B cell (primary cell): Measurements from ENCODE around the gene IFNAR2. TPM values are rescaled to one million over a fixed set of nuclear protein-coding genes. Genes with fewer than 3 reads are reported as not detected.

Source experiments
- ATAC-seq: fragments of 200-7000 bp; cut with Tn5 transposase; one replicate; pipeline ENCODE4 v1.10.0; 2021; ENCODE audit warnings: low read depth, mild to moderate bottlenecking, moderate number of reproducible peaks, moderate library complexity
- CTCF ChIA-PET: fragments of 350-600 bp; sonication (Branson Sonifier 250); formaldehyde crosslinking; loops from one replicate; lab custom pipeline; 2021; ENCODE audit warnings: antibody characterized with exemption, inconsistent platforms; lab: Charles Lee
- POLR2A ChIA-PET: fragments of 350-600 bp; sonication (Branson Sonifier 250); formaldehyde crosslinking; loops from one replicate; lab custom pipeline; 2021; ENCODE audit warnings: antibody characterized with exemption; lab: Charles Lee
- DNase-seq: peaks from one replicate; pipeline ENCODE4 v3.0.0; 2013
- H2AFZ ChIP-seq: 2 replicates; pipeline ENCODE4 v1.6.1; 2012; ENCODE audit warnings: mild to moderate bottlenecking, low read depth, low read length; ENCODE audit not compliant: insufficient read depth, poor library complexity, severe bottlenecking
- H3K27ac ChIP-seq, 2 donors: 1 replicate in 1 of 2; 2 replicates in 1 of 2; pipeline ENCODE4 v1.5.1; 2012 to 2013; ENCODE audit warnings: low read length in 2 of 2, mild to moderate bottlenecking in 2 of 2, moderate library complexity in 1 of 2
- H3K27me3 ChIP-seq, 4 experiments: fragments of 200-600 bp in 1 of 4; sonication (generic) in 1 of 4; replicated peaks in 1 of 4; 1 replicate in 2 of 4; 2 replicates in 2 of 4; pipeline versions ENCODE4 v1.6.1 to v1.7.0; 2013 to 2016; ENCODE audit warnings: low read length in 3 of 4, mild to moderate bottlenecking in 2 of 4, mixed read lengths in 1 of 4, moderate library complexity in 1 of 4; ENCODE audit not compliant: insufficient read depth in 4 of 4, control insufficient read depth in 3 of 4; ENCODE audit errors: control extremely low read depth in 1 of 4
- H3K36me3 ChIP-seq, 2 experiments: replicated peaks in 1 of 2; 1 replicate in 1 of 2; 2 replicates in 1 of 2; pipeline versions ENCODE4 v1.6.1 to v1.7.1; 2013; ENCODE audit warnings: low read length in 1 of 2; ENCODE audit not compliant: insufficient read depth in 2 of 2, control insufficient read depth in 1 of 2; ENCODE audit errors: control extremely low read depth in 1 of 2, extremely low read depth in 1 of 2
- H3K4me1 ChIP-seq, 2 donors: fragments of 200-600 bp in 1 of 2; sonication (generic) in 1 of 2; 1 replicate in 1 of 2; 2 replicates in 1 of 2; pipeline versions ENCODE4 v1.5.1 to v1.6.1; 2013 to 2017; ENCODE audit warnings: low read length in 2 of 2; ENCODE audit not compliant: control insufficient read depth in 2 of 2, insufficient read depth in 2 of 2
- H3K4me2 ChIP-seq: replicated peaks from 2 replicates; pipeline ENCODE3; 2012; ENCODE audit warnings: mild to moderate bottlenecking, low read depth, low read length; ENCODE audit not compliant: poor library complexity, severe bottlenecking
- H3K4me3 ChIP-seq, 5 experiments: fragments of 200-600 bp in 1 of 5; sonication (generic) in 1 of 5; 1 replicate in 3 of 5; 2 replicates in 2 of 5; pipeline versions ENCODE4 v1.5.1 to v1.7.0; 2011 to 2016; ENCODE audit warnings: low read length in 4 of 5, mild to moderate bottlenecking in 4 of 5, low read depth in 2 of 5, control low read depth in 1 of 5, moderate library complexity in 1 of 5; ENCODE audit not compliant: insufficient read depth in 1 of 5; ENCODE audit errors: control extremely low read depth in 1 of 5, extremely low read depth in 1 of 5
- H3K79me2 ChIP-seq: fragments of 200-600 bp; sonication (generic); one replicate; pipeline ENCODE4 v1.6.0; 2016; ENCODE audit warnings: low read length; ENCODE audit not compliant: control insufficient read depth, insufficient read depth
- H3K9ac ChIP-seq: fragments of 200-600 bp; sonication (generic); 2 replicates; pipeline ENCODE4 v1.6.1; 2017; ENCODE audit warnings: mild to moderate bottlenecking, low read length, moderate library complexity
- H3K9me3 ChIP-seq, 3 donors: one replicate each; pipeline versions ENCODE4 v1.6.1 to v1.7.1; 2013; ENCODE audit warnings: low read length in 2 of 3; ENCODE audit not compliant: control insufficient read depth in 2 of 3, insufficient read depth in 1 of 3; ENCODE audit errors: control extremely low read depth in 1 of 3
- H4K20me1 ChIP-seq: 2 replicates; pipeline ENCODE4 v1.6.0; 2012; ENCODE audit warnings: mild to moderate bottlenecking, low read length; ENCODE audit not compliant: insufficient read depth, control insufficient read depth, poor library complexity, severe bottlenecking
- H3K27ac Mint-ChIP-seq: one replicate; pipeline ENCODE4 v1.8.0; 2021; ENCODE audit warnings: mixed read lengths
- H3K27me3 Mint-ChIP-seq: one replicate; pipeline ENCODE4 v1.8.0; 2021; ENCODE audit warnings: mixed read lengths
- H3K4me1 Mint-ChIP-seq: one replicate; pipeline ENCODE4 v1.8.0; 2021; ENCODE audit warnings: mixed read lengths
- H3K4me3 Mint-ChIP-seq: one replicate; pipeline ENCODE4 v1.8.0; 2021; ENCODE audit warnings: mixed read lengths
- H3K9me3 Mint-ChIP-seq: one replicate; pipeline ENCODE4 v1.8.0; 2022; ENCODE audit warnings: mixed read lengths; ENCODE audit not compliant: insufficient read depth
- CTCF ChIP-seq: fragments of 200-600 bp; IDR thresholded peaks from one replicate; pipeline ENCODE4 v1.8.0; 2022; ENCODE audit warnings: antibody characterized with exemption, mild to moderate bottlenecking
- EZH2 ChIP-seq: IDR thresholded peaks from 2 replicates; pipeline ENCODE4 v1.6.1; 2012; ENCODE audit warnings: borderline replicate concordance, low read depth, mild to moderate bottlenecking, moderate library complexity, low read length; ENCODE audit not compliant: insufficient read depth, poor library complexity, severe bottlenecking
- WGBS: methylation state at CpG from one replicate; pipeline ENCODE4 v1.1.5; 2013; ENCODE audit warnings: missing lambda C conversion rate; ENCODE audit not compliant: insufficient coverage; 5-methylcytosine and 5-hydroxymethylcytosine counted together
- intact Hi-C: fragments of 100-400 bp; cut with micrococcal nuclease; formaldehyde crosslinking; loops from one replicate; pipeline ENCODE4 v1.10.0; 2022
- polyA plus RNA-seq: library from polyadenylated mRNA; depleted of rRNA; stranded (reverse); fragments of >200 nt; gene quantifications from 2 replicates; pipeline ENCODE4 v1.2.3, GENCODE V29; 2012
- total RNA-seq, 2 donors: library from RNA; stranded (reverse); fragments of 120-200 nt in 1 of 2; gene quantifications; 1 replicate in 1 of 2; 2 replicates in 1 of 2; pipeline versions ENCODE4 v1.2.3 to v1.2.4, GENCODE V29; 2013 to 2022

IFNAR2 gene
- total and polyA plus RNA-seq, 2 donors (not counting 1 experiment from before 2014, with no cell fraction given): 33.0 to 45.0 TPM

- Mint-ChIP-seq H3K4me1 (peaks cover 61% of the 10 kb centered on the region), H3K27me3 (no peaks in the 10 kb centered on the region), H3K9me3 (no peaks in the 10 kb centered on the region), H3K27ac (peak overlapping the region; percentile 23), H3K4me3 (peak overlapping the region; percentile 6)
- H3K79me2 ChIP-seq: peaks cover 92% of the 10 kb centered on the region
- peak overlapping the region; percentile 52 for H3K4me2 ChIP-seq
- no peak overlapping the region for H3K9ac ChIP-seq
- H3K4me3 ChIP-seq: no peak overlapping the region
- H2AFZ ChIP-seq: no peak overlapping the region
- H3K4me1 ChIP-seq: peaks cover 28 to 51% of the 10 kb centered on the region in 2 donors
- no peaks in the 10 kb centered on the region for H3K9me3 ChIP-seq
- no peaks in the 10 kb centered on the region for H3K27me3 ChIP-seq
- 96% methylated on average over 2 of the region's 3 CpGs for WGBS
- intact Hi-C loops: no loop called here
- CTCF ChIA-PET: interaction anchor here (2.6 to 3.3 kb wide), 2 partner anchors 33 to 40 kb away, joined by 11 to 16 read pairs; no protein-coding TSS in a partner anchor
- POLR2A ChIA-PET: interaction anchor here (1.0 kb wide), 1 partner anchor 33 kb away, joined by 3 read pairs; no protein-coding TSS in a partner anchor
- peak overlapping the region; percentile 9 to 12 for H3K27ac ChIP-seq
- TF ChIP-seq EZH2 (no peak), CTCF (no peak)
- peaks cover 50% of the 10 kb centered on the region for H4K20me1 ChIP-seq
- H3K36me3 ChIP-seq: peaks cover 4 to 30% of the 10 kb centered on the region in 2 experiments
- ATAC-seq: no peak
- DNase-seq: no peak
Measured at GRCh38 chr21:33237486-33237885, 7.7 kb downstream of the IFNAR2 start.

- H3K9me3 ChIP-seq: no peaks in the 10 kb centered on the region
- peak overlapping the region; percentile 52 for H3K4me2 ChIP-seq
- no peak for DNase-seq
- no peaks in the 10 kb centered on the region for H3K9me3 Mint-ChIP-seq
- H3K27me3 ChIP-seq: no peaks in the 10 kb centered on the region
- H3K36me3 ChIP-seq: peaks cover 4 to 29% of the 10 kb centered on the region in 2 experiments
- no peak for ATAC-seq
- no peak overlapping the region for H3K9ac ChIP-seq
- peak overlapping the region; percentile 71 for H3K27ac Mint-ChIP-seq
- H3K4me1 Mint-ChIP-seq: peaks cover 54% of the 10 kb centered on the region
- intact Hi-C loops: no loop called here
- WGBS: 87% methylated on average over 2 of the region's 4 CpGs
- ChIA-PET CTCF (interaction anchor here (1.6 to 3.3 kb wide), 3 partner anchors 30 to 41 kb away, joined by 7 to 16 read pairs (median 11); no protein-coding TSS in a partner anchor), POLR2A (interaction anchor here (0.7 to 1.0 kb wide), 2 partner anchors 26 to 34 kb away, joined by 3 to 7 read pairs; no protein-coding TSS in a partner anchor)
- peaks cover 85% of the 10 kb centered on the region for H3K79me2 ChIP-seq
- peak overlapping the region; percentile 34 to 46 for H3K27ac ChIP-seq
- H3K4me3 Mint-ChIP-seq: peak overlapping the region; percentile 53
- TF ChIP-seq EZH2 (no peak), CTCF (no peak)
- H2AFZ ChIP-seq: no peak overlapping the region
- no peak overlapping the region for H3K4me3 ChIP-seq
- no peaks in the 10 kb centered on the region for H3K27me3 Mint-ChIP-seq
- H3K4me1 ChIP-seq: peaks cover 21 to 47% of the 10 kb centered on the region in 2 donors
- peaks cover 44% of the 10 kb centered on the region for H4K20me1 ChIP-seq
Measured at GRCh38 chr21:33238146-33238545, 8.4 kb downstream of the IFNAR2 start.
